ENCODE data around the gene RPAIN.
A peak's percentile ranks its signal among the peaks of the same experiment; 100 is the strongest.

RPAIN gene

GRCh38 chr17:5437721-5438317 lies 17.8 kb downstream of the RPAIN start:
- H3K27ac ChIP-seq: no peak overlapping the region
- H2AFZ ChIP-seq (ENCODE audit: low read depth): no peak overlapping the region
- no peaks in the 10 kb centered on the region for H4K20me1 ChIP-seq (ENCODE audit: insufficient read depth)
- H3K9ac ChIP-seq: peak overlapping the region; percentile 63; the same call in 1 of the 2 replicates
- no peak overlapping the region for H3K4me3 ChIP-seq (IDR thresholded peaks at IDR 0.05; ENCODE audit: insufficient read depth, low read depth, low read length)
- H3K27me3 ChIP-seq (ENCODE audit: insufficient read depth, low read depth): no peaks in the 10 kb centered on the region
- H3K4me1 ChIP-seq (ENCODE audit: low read depth, poor library complexity, severe bottlenecking): no peaks in the 10 kb centered on the region
- no peaks in the 10 kb centered on the region for H3K36me3 ChIP-seq (ENCODE audit: insufficient read depth)
- TF ChIP-seq CTCF (conservative IDR thresholded peaks at IDR 0.05; ENCODE audit: low read depth, low read length): no peak
- peak overlapping the region; percentile 29; the same call in 1 of the 2 replicates for H3K4me2 ChIP-seq
- H3K79me2 ChIP-seq (ENCODE audit: insufficient read depth, low read depth): peaks cover 24% of the 10 kb centered on the region; the same call in 1 of the 2 replicates

GRCh38 chr17:5438716-5439445 lies 18.9 kb downstream of the RPAIN start, which contains the start of gene C1QBP:
Gene C1QBP (minus strand): TSS chr17:5439155. CDS start chr17:5439073, 82 bp downstream.
- H4K20me1 ChIP-seq (ENCODE audit: insufficient read depth): no peaks in the 10 kb centered on the region

GRCh38 chr17:5439446-5439764 lies 19.4 kb downstream of the RPAIN start:
- peaks cover 24% of the 10 kb centered on the region; the same call in 1 of the 2 replicates for H3K79me2 ChIP-seq (ENCODE audit: insufficient read depth, low read depth)
- no peak for TF ChIP-seq CTCF (conservative IDR thresholded peaks at IDR 0.05; ENCODE audit: low read depth, low read length)
- H2AFZ ChIP-seq (ENCODE audit: low read depth): no peak overlapping the region
- no peaks in the 10 kb centered on the region for H3K4me1 ChIP-seq (ENCODE audit: low read depth, poor library complexity, severe bottlenecking)
- H3K27me3 ChIP-seq (ENCODE audit: insufficient read depth, low read depth): no peaks in the 10 kb centered on the region
- no peak overlapping the region for H3K4me2 ChIP-seq
- H4K20me1 ChIP-seq (ENCODE audit: insufficient read depth): no peaks in the 10 kb centered on the region
- no peak overlapping the region for H3K9ac ChIP-seq
- H3K4me3 ChIP-seq (IDR thresholded peaks at IDR 0.05; ENCODE audit: insufficient read depth, low read depth, low read length): no peak overlapping the region
- no peaks in the 10 kb centered on the region for H3K36me3 ChIP-seq (ENCODE audit: insufficient read depth)
- peak overlapping the region; percentile 38; the same call in 1 of the 2 replicates for H3K27ac ChIP-seq

More at GRCh38 chr17:5438716-5439445, 18.9 kb downstream of the RPAIN start, which contains the start of gene C1QBP:
- no peaks in the 10 kb centered on the region for H3K27me3 ChIP-seq (ENCODE audit: insufficient read depth, low read depth)
- H2AFZ ChIP-seq (ENCODE audit: low read depth): 0 out of 2 replicates have a peak within 1 kb of the TSS, but pooled peaks have one; percentile 34
- no peak within 1 kb of the TSS for H3K4me3 ChIP-seq (IDR thresholded peaks at IDR 0.05; ENCODE audit: insufficient read depth, low read depth, low read length)
- peak within 1 kb of the TSS; percentile 38 for H3K27ac ChIP-seq
- peak; percentile 49 for TF ChIP-seq CTCF (conservative IDR thresholded peaks at IDR 0.05; ENCODE audit: low read depth, low read length)
- H3K79me2 ChIP-seq (ENCODE audit: insufficient read depth, low read depth): peaks cover 24% of the 10 kb centered on the region; the same call in 1 of the 2 replicates
- peak within 1 kb of the TSS; percentile 29; the same call in 1 of the 2 replicates for H3K4me2 ChIP-seq
- peak within 1 kb of the TSS; percentile 63 for H3K9ac ChIP-seq
- no peaks in the 10 kb centered on the region for H3K36me3 ChIP-seq (ENCODE audit: insufficient read depth)
- no peaks in the 10 kb centered on the region for H3K4me1 ChIP-seq (ENCODE audit: low read depth, poor library complexity, severe bottlenecking)

- Histone ChIP-seq H3K79me2 (ENCODE audit: insufficient read depth, low read depth) (no peaks in the 10 kb centered on the region), H3K9ac (no peak overlapping the region), H3K36me3 (ENCODE audit: insufficient read depth) (no peaks in the 10 kb centered on the region), H3K4me1 (ENCODE audit: low read depth, poor library complexity, severe bottlenecking) (no peaks in the 10 kb centered on the region), H3K27me3 (ENCODE audit: insufficient read depth, low read depth) (no peaks in the 10 kb centered on the region), H3K27ac (no peak overlapping the region), H2AFZ (ENCODE audit: low read depth) (no peak overlapping the region), H3K4me3 (IDR thresholded peaks at IDR 0.05; ENCODE audit: insufficient read depth, low read depth, low read length) (no peak overlapping the region), H4K20me1 (ENCODE audit: insufficient read depth) (no peaks in the 10 kb centered on the region), H3K4me2 (no peak overlapping the region)
- no peak for TF ChIP-seq CTCF (conservative IDR thresholded peaks at IDR 0.05; ENCODE audit: low read depth, low read length)
These were observed 23.7 kb downstream of the RPAIN start for GRCh38 chr17:5443728-5444127.

Data from KMS-11 (cell line).